Fibroblast of skin of left biceps (primary cell): ENCODE results near the gene E2F3.
"Not testable (repeated sequence)": the region's sequence is repeated elsewhere in the genome, so short reads cannot be mapped to it uniquely, and the experiment has no call there.

Experiments used
- DNase-seq, 2 experiments: peaks; one replicate each; pipeline ENCODE4 v3.0.0-alpha.2; 2013; ENCODE audit warnings: low read depth in 2 of 2

E2F3 gene

GRCh38 chr6:20433929-20434328 lies 32.2 kb downstream of the E2F3 start:
- DNase-seq: no peak

GRCh38 chr6:20434766-20435165 lies 33.1 kb downstream of the E2F3 start:
- no peak for DNase-seq

- no peak for DNase-seq
These were observed 35.0 kb downstream of the E2F3 start for GRCh38 chr6:20436719-20437118.

- no peak for DNase-seq
These were observed 36.0 kb downstream of the E2F3 start for GRCh38 chr6:20437639-20438038.

- DNase-seq: no peak
These were observed 36.9 kb downstream of the E2F3 start for GRCh38 chr6:20438462-20439070.

- no peak for DNase-seq
These were observed 37.9 kb downstream of the E2F3 start for GRCh38 chr6:20439558-20439957.

- DNase-seq: no peak
These were observed 38.6 kb downstream of the E2F3 start for GRCh38 chr6:20440296-20440695.

GRCh38 chr6:20441236-20441635 lies 39.6 kb downstream of the E2F3 start:
- DNase-seq: no peak

- DNase-seq: no peak
These were observed 40.2 kb downstream of the E2F3 start for GRCh38 chr6:20441921-20442320.

- no peak for DNase-seq
These were observed 43.1 kb downstream of the E2F3 start for GRCh38 chr6:20444786-20445271.

GRCh38 chr6:20447157-20447556 lies 45.5 kb downstream of the E2F3 start:
- no peak for DNase-seq

- no peak for DNase-seq
These were observed 46.0 kb downstream of the E2F3 start for GRCh38 chr6:20447581-20448132.

- DNase-seq: no peak
These were observed 47.1 kb downstream of the E2F3 start for GRCh38 chr6:20448828-20449227.

GRCh38 chr6:20454204-20454824 lies 52.6 kb downstream of the E2F3 start:
- no peak for DNase-seq

GRCh38 chr6:20455251-20455940 lies 53.7 kb downstream of the E2F3 start:
- DNase-seq: no peak

- no peak for DNase-seq
These were observed 56.6 kb downstream of the E2F3 start for GRCh38 chr6:20458027-20458894.

GRCh38 chr6:20459682-20460081 lies 58.0 kb downstream of the E2F3 start:
- DNase-seq: no peak

GRCh38 chr6:20461576-20461975 lies 59.9 kb downstream of the E2F3 start:
- no peak for DNase-seq

GRCh38 chr6:20463396-20463795 lies 61.7 kb downstream of the E2F3 start:
- no peak for DNase-seq

- DNase-seq: no peak
These were observed 62.4 kb downstream of the E2F3 start for GRCh38 chr6:20464041-20464440.

- DNase-seq: no peak
These were observed 63.2 kb downstream of the E2F3 start for GRCh38 chr6:20464847-20465246.

GRCh38 chr6:20465616-20466015 lies 63.9 kb downstream of the E2F3 start:
- not testable (repeated sequence) for DNase-seq
